NOMO-1 treated with DMSO at 0.1 percent for 48 hours (cell line): ENCODE results near the gene EMP1.

Experiments used
- DNase-seq: peaks from one replicate; lab custom pipeline; 2025; ENCODE audit not compliant: unreplicated experiment; lab: John Stamatoyannopoulos, UW

Gene EMP1

GRCh38 chr12:13219320-13219719, 22.8 kb downstream of the EMP1 start:
- no peak for DNase-seq

GRCh38 chr12:13220838-13221237, 24.3 kb downstream of the EMP1 start:
- no peak for DNase-seq

GRCh38 chr12:13222076-13222475, 25.6 kb downstream of the EMP1 start:
- no peak for DNase-seq

- DNase-seq = no peak
These were observed 26.8 kb downstream of the EMP1 start for GRCh38 chr12:13223179-13223804.

GRCh38 chr12:13223941-13224340, 27.4 kb downstream of the EMP1 start:
- no peak for DNase-seq

- DNase-seq = no peak
These were observed 30.7 kb downstream of the EMP1 start for GRCh38 chr12:13227191-13227590.

GRCh38 chr12:13228579-13228978, 32.1 kb downstream of the EMP1 start:
- DNase-seq = no peak

GRCh38 chr12:13229504-13229903, 33.0 kb downstream of the EMP1 start:
- DNase-seq = no peak

GRCh38 chr12:13230500-13230899, 34.0 kb downstream of the EMP1 start:
- no peak for DNase-seq

GRCh38 chr12:13233830-13234641, 37.5 kb downstream of the EMP1 start:
- peak; percentile 8 for DNase-seq

GRCh38 chr12:13238204-13238603, 41.7 kb downstream of the EMP1 start:
- DNase-seq = no peak

GRCh38 chr12:13241833-13242488, 45.4 kb downstream of the EMP1 start:
- no peak for DNase-seq

GRCh38 chr12:13242936-13243335, 46.4 kb downstream of the EMP1 start:
- DNase-seq = no peak

- no peak for DNase-seq
These were observed 47.1 kb downstream of the EMP1 start for GRCh38 chr12:13243516-13244070.

- DNase-seq = no peak
These were observed 51.1 kb downstream of the EMP1 start for GRCh38 chr12:13247596-13247995.

GRCh38 chr12:13248964-13249363, 52.4 kb downstream of the EMP1 start:
- DNase-seq = no peak

GRCh38 chr12:13250416-13250815, 53.9 kb downstream of the EMP1 start:
- DNase-seq = no peak

GRCh38 chr12:13251521-13251920, 55.0 kb downstream of the EMP1 start:
- no peak for DNase-seq

- no peak for DNase-seq
These were observed 55.5 kb downstream of the EMP1 start for GRCh38 chr12:13252024-13252423.

GRCh38 chr12:13252616-13253015, 56.1 kb downstream of the EMP1 start:
- no peak for DNase-seq

- no peak for DNase-seq
These were observed 57.6 kb downstream of the EMP1 start for GRCh38 chr12:13253966-13254760.
